Dedifferentiated amniotic fluid mesenchymal stem cell (primary cell): ENCODE data around the gene ATP6V0D1.
"Not testable (repeated sequence)": the region's sequence is repeated elsewhere in the genome, so short reads cannot be mapped to it uniquely, and the experiment has no call there.

Experiments used
- DNase-seq: peaks from one replicate; pipeline ENCODE4 v3.0.0-alpha.2; 2016; ENCODE audit errors: extremely low spot score

The ATP6V0D1 gene

GRCh38 chr16:67504031-67505021, 23.4 kb upstream of the ATP6V0D1 start:
- DNase-seq, result no peak

GRCh38 chr16:67499106-67499505, 18.1 kb upstream of the ATP6V0D1 start:
- no peak for DNase-seq

- no peak for DNase-seq
Observed at GRCh38 chr16:67490335-67491096, 9.6 kb upstream of the ATP6V0D1 start.

- no peak for DNase-seq
Observed at GRCh38 chr16:67489401-67490083, 8.6 kb upstream of the ATP6V0D1 start.

GRCh38 chr16:67487561-67487960, 6.6 kb upstream of the ATP6V0D1 start:
- not testable (repeated sequence) for DNase-seq

GRCh38 chr16:67486805-67487204, 5.8 kb upstream of the ATP6V0D1 start:
- no peak for DNase-seq

- DNase-seq, result no peak
Observed at GRCh38 chr16:67483731-67484525, 3.0 kb upstream of the ATP6V0D1 start.

GRCh38 chr16:67483150-67483549, 2.2 kb upstream of the ATP6V0D1 start, which contains the start of gene AGRP:
Gene AGRP (minus strand): TSS chr16:67483547. CDS start chr16:67483398, 149 bp downstream.
- DNase-seq, result no peak

- no peak for DNase-seq
Observed at GRCh38 chr16:67482233-67482924, 1.4 kb upstream of the ATP6V0D1 start.

- no peak for DNase-seq
Observed at GRCh38 chr16:67481561-67482232, 740 bp upstream of the ATP6V0D1 start.

- no peak for DNase-seq
Observed at GRCh38 chr16:67477960-67478554, 2.9 kb downstream of the ATP6V0D1 start.

- no peak for DNase-seq
Observed at GRCh38 chr16:67474551-67475455, 6.2 kb downstream of the ATP6V0D1 start.

GRCh38 chr16:67471758-67472384, 9.1 kb downstream of the ATP6V0D1 start:
- DNase-seq, result no peak

- DNase-seq, result no peak
Observed at GRCh38 chr16:67470359-67470758, 10.6 kb downstream of the ATP6V0D1 start.

- no peak for DNase-seq
Observed at GRCh38 chr16:67468731-67469130, 12.2 kb downstream of the ATP6V0D1 start.

- no peak for DNase-seq
Observed at GRCh38 chr16:67466581-67466980, 14.4 kb downstream of the ATP6V0D1 start.

GRCh38 chr16:67464565-67464964, 16.4 kb downstream of the ATP6V0D1 start:
- DNase-seq, result no peak

- DNase-seq, result no peak
Observed at GRCh38 chr16:67463691-67464090, 17.3 kb downstream of the ATP6V0D1 start.
